TTC549 (cell line): ENCODE measurements around the gene SSH3.

ENCODE experiments used
- FAIRE-seq: peaks from 2 replicates; lab custom pipeline; 2012; peaks lifted over from hg19 to GRCh38; lab: Jason Lieb, UNC

SSH3 gene

GRCh38 chr11:67280341-67280787 lies 23.0 kb upstream of the SSH3 start:
- FAIRE-seq = no peak

DNA sequence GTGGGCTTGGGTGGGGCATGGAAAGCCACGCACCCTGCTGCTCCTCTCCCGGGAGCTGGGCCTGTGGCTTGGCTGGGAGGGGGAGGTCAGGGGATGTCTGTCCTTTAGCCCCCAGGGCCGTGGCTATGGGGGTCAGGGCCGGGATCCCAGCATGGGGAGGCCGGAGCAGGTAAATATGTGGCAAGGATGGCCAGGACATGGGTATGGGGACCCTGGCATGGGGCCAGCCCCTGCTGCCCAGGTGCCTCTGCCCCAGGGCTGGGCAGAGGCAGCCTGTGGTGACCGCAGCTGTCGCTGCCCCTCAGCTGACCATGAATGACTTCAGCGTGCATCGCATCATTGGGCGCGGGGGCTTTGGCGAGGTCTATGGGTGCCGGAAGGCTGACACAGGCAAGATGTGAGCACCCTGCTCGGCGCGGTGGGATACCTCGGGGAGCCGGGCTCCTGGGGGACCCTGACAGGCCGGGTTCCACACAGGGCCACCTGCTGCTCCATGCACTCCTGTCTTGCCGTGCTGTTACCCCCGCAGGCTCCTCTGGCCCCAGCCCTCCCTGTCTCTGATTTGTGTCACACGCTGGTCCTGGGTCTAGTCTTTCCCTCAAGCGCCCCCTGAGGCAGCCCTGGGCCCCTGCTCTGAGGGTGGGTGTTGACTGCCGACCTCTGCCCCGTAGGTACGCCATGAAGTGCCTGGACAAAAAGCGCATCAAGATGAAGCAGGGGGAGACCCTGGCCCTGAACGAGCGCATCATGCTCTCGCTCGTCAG lies 22.4 kb upstream of the SSH3 start:
- FAIRE-seq = no peak

DNA sequence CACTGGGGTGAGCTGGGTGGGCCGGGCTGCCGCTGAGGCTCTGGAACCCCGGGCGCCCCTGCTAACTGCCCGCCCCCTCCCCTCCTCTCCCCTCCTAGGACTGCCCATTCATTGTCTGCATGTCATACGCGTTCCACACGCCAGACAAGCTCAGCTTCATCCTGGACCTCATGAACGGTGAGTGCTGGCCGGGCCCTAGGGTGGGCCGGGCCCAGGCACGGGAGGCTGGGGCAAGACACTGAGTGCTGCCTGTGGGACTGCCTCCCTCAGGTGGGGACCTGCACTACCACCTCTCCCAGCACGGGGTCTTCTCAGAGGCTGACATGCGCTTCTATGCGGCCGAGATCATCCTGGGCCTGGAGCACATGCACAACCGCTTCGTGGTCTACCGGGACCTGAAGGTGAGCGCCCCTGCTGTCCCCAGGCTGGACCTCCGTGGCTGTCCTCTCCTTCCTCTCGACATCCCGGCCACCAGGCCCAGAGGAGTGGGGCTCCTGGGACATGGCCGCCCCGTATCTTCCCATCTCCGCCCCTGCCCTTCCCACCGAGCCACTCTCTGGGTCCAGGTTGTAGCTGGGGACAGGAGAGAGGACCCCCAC lies 21.7 kb upstream of the SSH3 start:
- no peak for FAIRE-seq

DNA sequence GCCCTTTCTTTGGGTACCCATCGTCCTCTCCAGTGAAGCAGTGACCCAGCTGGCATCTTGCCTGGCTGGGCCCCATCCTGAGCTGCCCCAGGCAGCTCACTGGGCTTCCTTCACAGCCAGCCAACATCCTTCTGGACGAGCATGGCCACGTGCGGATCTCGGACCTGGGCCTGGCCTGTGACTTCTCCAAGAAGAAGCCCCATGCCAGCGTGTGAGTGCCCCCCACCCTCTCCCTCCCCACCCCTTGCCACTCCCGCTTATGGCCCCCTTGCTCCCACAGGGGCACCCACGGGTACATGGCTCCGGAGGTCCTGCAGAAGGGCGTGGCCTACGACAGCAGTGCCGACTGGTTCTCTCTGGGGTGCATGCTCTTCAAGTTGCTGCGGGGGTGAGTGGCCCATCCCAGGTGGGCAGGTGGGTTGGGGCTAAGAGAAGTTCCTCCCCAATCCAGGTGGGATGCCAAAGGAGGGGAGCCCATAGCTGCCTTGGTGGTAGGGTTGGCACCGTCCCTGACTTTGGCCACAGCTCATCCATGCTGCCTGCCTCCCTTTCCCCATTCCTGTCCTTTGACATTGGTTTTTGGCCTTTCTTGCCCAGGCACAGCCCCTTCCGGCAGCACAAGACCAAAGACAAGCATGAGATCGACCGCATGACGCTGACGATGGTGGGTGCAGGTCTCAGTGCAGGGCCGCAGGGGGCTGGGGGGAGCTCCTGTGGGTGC lies 21.0 kb upstream of the SSH3 start:
- FAIRE-seq = no peak

DNA sequence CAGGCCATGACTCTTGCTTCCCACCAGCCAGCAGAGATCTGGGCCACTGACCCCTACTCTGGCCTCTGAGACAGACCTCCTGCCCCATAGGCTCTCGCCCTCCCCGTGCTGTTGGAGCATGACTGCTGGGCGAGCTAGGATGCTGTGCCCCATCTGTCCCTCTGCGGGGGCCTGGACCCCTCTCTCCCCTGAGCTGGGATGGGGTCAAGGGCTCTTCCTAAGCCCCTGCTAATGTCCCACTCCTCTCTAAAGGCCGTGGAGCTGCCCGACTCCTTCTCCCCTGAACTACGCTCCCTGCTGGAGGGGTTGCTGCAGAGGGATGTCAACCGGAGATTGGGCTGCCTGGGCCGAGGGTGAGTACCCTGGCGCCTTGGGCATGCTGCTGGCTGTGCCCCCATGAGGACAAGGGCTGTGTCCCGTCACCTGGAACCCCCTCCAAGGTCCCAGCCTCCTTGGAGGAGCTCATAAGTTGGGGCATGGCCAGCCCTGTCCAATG lies 20.4 kb upstream of the SSH3 start:
- no peak for FAIRE-seq

DNA sequence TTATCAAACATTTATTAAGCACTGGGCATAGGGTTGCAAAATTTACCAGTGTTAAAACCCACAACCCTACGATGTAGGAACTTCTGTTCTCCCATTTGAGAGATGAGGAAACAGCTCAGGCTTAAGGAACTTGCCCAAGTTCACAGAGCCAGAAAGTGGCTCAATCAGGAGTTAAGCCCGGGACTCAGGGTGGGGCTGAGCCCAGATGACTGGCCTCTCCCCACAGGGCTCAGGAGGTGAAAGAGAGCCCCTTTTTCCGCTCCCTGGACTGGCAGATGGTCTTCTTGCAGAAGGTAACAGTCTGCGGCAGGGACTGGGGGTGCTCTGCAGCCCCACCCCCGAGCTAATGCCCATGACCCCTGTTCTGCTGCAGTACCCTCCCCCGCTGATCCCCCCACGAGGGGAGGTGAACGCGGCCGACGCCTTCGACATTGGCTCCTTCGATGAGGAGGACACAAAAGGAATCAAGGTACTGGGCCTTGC lies 19.8 kb upstream of the SSH3 start:
- no peak for FAIRE-seq

DNA sequence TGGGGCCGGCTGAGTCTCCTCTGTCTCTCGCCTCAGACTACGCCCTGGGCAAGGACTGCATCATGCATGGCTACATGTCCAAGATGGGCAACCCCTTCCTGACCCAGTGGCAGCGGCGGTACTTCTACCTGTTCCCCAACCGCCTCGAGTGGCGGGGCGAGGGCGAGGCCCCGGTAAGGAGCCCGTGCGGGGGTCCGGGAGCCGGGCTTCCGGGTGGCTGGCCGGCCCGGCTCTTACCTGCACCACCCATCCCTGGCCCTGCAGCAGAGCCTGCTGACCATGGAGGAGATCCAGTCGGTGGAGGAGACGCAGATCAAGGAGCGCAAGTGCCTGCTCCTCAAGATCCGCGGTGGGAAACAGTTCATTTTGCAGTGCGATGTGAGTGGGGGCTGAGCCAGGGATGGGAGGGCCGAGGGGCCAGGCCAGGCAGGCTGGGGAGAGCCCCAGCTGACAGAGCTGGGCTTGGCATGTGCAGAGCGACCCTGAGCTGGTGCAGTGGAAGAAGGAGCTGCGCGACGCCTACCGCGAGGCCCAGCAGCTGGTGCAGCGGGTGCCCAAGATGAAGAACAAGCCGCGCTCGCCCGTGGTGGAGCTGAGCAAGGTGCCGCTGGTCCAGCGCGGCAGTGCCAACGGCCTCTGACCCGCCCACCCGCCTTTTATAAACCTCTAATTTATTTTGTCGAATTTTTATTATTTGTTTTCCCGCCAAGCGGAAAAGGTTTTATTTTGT lies 18.4 kb upstream of the SSH3 start:
- no peak for FAIRE-seq

- FAIRE-seq = no peak
Measured at GRCh38 chr11:67285541-67286498, 17.5 kb upstream of the SSH3 start.

GRCh38 chr11:67286621-67287333 lies 16.6 kb upstream of the SSH3 start:
- no peak for FAIRE-seq

DNA sequence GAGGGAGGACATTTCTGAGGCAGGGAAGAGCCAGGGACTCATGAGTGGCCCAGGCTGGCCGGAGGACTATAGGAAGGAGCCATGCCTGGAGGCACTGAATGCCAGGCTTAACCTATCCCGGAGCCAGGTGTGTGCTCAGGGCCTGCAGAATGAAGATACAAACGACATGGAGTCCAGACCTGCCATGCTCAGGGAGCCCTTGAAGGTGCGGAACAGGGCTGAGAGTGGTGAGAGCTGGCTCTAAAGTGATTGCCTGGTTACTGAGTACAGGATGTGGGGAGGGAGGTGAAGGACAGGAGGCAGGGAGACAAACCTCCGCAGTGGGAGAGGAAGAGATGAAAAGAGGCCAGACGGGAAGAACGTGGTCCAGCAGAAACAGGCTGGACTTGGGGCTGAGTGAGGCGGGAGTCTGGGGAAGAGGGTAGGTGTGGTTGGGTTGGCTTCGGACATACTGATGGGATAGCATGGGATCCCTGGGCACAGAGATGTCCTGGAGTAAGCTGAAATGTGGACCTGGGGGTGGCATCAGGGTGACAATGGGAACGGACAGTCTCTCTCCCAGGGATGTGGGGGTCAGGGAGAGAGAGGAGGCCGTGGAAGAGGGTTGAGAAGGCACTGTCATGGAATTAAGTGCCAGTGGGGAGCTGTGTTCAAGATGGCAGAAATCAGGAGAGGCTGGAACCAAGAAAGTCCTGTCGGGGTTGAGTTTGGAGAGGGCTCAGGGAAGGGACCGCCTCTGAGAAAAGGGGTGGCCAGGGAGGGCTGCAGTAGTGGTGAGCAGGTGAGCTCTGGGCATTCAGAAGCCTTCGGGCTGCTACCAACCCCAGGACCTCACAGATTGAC lies 15.8 kb upstream of the SSH3 start:
- FAIRE-seq = no peak

DNA sequence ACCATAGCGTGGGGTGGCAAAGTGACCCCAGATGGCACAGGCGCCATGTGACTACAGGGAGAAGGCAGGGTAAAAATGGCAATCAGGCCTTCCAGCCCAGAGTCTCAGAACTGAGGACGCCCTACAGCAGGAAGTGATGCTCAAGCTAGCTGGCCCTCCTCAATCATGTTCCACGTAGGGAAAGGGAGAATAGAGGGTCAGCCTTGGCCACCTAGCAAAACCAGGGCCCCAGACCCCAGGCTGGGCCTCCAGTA lies 15.2 kb upstream of the SSH3 start:
- FAIRE-seq = no peak

- FAIRE-seq = no peak
Measured at GRCh38 chr11:67288452-67289225, 14.7 kb upstream of the SSH3 start.

DNA sequence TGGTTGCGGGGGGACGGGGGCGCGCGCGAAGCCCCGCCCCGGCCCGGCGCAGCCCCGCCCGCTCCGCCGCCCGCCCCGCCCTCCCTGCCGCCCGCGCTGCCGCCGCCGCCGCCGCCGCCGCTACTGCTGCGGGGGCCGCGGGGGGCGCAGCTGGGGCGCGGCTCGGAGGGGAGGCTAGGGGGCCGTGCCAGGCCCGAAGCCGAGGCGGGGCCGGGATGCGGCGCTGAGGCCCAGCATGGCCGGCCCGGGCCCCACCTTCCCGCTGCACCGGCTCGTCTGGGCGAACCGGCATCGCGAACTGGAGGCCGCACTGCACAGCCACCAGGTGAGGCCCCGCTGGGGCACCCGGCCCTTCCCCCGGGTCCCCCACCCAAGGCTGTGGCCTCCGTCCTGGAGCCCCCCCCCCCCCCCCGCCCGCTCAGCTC lies 14.1 kb upstream of the SSH3 start, which contains the start of gene ANKRD13D:
TSS of gene ANKRD13D (plus strand) at position 78 of the 425 bp plus-strand sequence. CDS start at position 236, 158 bp downstream.
- no peak for FAIRE-seq

DNA sequence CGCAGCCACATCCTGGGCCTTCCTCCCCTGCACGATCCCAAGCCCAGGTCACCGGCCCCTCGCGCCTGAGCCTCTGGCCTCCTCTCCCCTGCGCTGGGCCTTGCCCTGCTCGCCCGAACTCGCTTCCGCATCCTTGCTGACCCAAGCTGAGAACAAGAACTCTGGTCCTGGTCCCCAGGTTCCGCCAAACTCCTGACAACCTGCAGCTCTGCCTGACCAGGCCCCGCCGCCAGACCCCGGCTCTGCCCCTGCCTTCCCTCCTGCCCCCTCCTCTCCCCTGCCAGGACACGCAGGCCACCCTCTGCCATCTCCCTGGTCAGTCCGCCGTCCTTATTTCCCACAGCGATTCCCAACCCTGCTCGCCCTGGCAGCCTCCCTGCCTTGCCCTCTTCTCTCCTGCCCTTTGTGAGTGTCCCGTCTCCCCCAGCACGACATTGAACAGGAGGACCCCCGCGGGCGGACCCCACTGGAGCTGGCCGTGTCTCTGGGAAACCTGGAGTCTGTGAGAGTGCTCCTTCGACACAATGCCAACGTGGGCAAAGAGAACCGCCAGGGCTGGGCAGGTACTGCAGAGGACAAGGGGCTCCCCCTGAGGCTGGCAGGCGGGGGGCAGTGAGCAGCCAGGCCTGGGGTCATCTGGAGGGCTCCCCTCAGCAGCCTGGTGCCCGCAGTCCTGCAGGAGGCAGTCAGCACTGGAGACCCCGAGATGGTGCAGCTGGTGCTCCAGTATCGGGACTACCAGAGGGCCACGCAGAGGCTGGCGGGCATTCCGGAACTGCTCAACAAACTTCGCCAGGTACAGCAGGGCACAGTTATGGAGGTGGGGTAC lies 13.5 kb upstream of the SSH3 start:
- no peak for FAIRE-seq

DNA sequence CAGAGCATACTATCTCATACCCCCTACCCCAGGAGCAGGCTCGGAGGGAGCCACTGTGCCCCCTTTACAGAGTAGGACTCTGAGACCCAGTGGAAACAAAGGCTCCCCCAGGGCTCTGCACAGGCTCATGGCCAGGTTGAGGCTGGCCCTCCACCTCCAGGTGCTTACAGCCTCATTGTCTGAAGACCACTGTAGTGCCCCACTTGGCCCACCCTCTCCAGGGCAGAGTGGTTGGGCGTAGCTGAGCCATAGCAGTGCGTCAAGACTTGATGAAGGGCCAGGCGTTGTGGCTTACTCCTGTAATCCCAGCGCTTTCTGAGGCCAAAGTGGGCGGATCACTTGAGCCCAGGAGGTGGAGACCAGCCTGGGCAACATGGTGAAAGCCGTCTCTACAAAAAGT lies 12.5 kb upstream of the SSH3 start:
- no peak for FAIRE-seq

DNA sequence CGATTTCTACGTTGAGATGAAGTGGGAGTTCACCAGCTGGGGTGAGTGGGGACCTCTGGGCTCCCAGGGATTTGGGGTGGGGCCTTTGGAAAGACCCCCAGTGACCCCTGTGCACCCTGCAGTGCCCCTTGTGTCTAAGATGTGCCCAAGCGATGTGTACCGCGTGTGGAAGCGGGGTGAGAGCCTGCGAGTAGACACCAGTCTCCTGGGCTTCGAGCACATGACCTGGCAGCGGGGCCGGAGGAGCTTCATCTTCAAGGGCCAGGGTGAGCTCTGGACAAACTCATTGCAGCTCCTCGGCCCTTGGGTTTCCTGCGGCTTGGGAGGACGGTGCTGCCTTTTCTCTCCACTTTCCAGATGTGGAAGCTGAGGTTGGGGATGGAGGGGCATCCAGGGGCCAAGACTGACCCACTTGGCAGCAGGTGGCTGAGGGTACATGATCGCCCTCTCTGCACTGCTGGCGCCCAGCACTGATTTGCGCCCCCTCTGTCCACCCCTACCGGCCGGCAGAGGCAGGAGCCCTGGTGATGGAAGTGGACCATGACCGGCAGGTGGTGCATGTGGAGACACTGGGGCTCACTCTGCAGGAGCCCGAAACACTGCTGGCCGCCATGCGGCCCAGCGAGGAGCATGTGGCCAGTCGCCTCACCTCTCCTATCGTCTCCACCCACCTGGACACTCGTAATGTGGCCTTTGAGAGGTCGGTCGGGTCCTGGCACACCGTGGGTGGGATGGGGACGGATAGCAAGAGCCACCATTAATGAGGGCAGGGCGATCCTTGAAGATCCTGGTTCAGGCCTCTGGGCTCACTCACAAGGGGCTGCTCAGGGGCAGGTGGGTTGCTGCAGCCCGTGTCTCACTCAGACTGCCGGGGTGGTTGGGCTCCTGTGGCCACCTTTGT lies 11.6 kb upstream of the SSH3 start:
- FAIRE-seq = no peak

GRCh38 chr11:67292671-67293070 lies 10.7 kb upstream of the SSH3 start:
- no peak for FAIRE-seq
